Mesangial cell (primary cell): Measurements from ENCODE around the gene DEFB125. TPM values are rescaled to one million over a fixed set of nuclear protein-coding genes. Genes with fewer than 3 reads are reported as not detected.

Experiments
- total RNA-seq: library from RNA; depleted of rRNA; stranded (reverse); fragments of >200 nt; gene quantifications from 2 replicates; pipeline ENCODE4 v1.2.3, GENCODE V29; 2015

The DEFB125 gene, protein sequence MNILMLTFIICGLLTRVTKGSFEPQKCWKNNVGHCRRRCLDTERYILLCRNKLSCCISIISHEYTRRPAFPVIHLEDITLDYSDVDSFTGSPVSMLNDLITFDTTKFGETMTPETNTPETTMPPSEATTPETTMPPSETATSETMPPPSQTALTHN
- total RNA-seq, result not detected in 2 replicates

DNA sequence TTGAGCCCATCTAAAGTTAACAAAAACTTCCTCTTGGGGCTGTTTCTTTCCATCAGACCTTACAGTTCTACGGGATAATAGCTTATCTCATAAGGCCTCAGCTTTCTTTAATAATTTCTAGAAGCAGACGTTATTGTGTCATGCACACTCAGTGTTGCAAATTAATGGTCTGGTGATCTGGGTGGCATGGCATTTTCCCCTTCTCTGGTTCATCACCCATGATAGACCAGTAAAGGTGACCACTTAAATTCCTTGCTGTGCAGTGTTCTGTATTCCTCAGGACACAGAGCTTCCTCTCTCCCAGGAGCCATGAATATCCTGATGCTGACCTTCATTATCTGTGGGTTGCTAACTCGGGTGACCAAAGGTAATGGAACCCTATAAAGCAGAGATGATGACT is at the start of gene DEFB125:
DEFB125 (plus strand) TSS at position 272 of the 400 bp plus-strand sequence; CDS start at position 310, 38 bp downstream.

DNA sequence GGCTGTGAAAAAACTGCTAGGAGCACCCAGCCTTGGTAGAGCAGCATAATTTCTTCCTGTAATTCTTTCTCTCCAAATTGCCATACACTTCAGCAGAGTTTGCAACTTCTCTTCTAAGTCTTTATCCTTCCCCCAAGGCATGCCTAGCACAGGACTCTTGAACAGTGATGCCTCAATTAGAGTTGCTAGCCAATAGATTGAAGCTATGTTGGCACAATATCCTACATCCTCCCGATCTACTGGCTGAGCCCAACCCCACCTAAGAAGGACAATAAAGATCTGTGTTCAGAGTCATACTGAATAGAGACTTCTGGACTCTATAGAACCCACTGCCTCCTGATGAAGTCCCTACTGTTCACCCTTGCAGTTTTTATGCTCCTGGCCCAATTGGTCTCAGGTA is 54.8 kb downstream of the DEFB125 start, which contains the start of gene DEFB126:
DEFB126 (plus strand) TSS at position 301 of the 400 bp plus-strand sequence; CDS start at position 340, 39 bp downstream.

Other genes with a start within 250 kb of the DEFB125 start
- not detected in 2 replicates for gene DEFB126, start 54.9 kb downstream of the DEFB125 start, total RNA-seq
- gene DEFB127, start 69.8 kb downstream of the DEFB125 start, total RNA-seq, result not detected in 2 replicates
- not detected in 2 replicates for gene DEFB128, start 102.0 kb downstream of the DEFB125 start, total RNA-seq
- gene DEFB129, start 139.6 kb downstream of the DEFB125 start, total RNA-seq, result not detected in 2 replicates
- not detected in 2 replicates for gene DEFB132, start 170.1 kb downstream of the DEFB125 start, total RNA-seq
- 2.3 and 6.0 TPM in 2 replicates for gene C20orf96, start 203.1 kb downstream of the DEFB125 start, total RNA-seq
- gene ZCCHC3, start 209.9 kb downstream of the DEFB125 start, total RNA-seq, result 11.4 and 17.1 TPM in 2 replicates
- 11.2 and 23.3 TPM in 2 replicates for gene SOX12, start 237.9 kb downstream of the DEFB125 start, total RNA-seq